Daoy (cell line): ENCODE measurements around the gene ZC3H14. TPM values are rescaled to one million over a fixed set of nuclear protein-coding genes. Genes with fewer than 3 reads are reported as not detected.
"Not testable (repeated sequence)": the region's sequence is repeated elsewhere in the genome, so short reads cannot be mapped to it uniquely, and the experiment has no call there.

Experiments
- DNase-seq: peaks from one replicate; pipeline ENCODE4 v3.0.0-alpha.2; 2015; ENCODE audit warnings: low read depth
- total RNA-seq: library from RNA; depleted of rRNA; stranded (reverse); fragments of >200 nt; shearing (Covaris generic); gene quantifications from 2 replicates; pipeline ENCODE4 v1.2.3, GENCODE V29; 2014; rRNA removed

ZC3H14 gene
- 105 and 116 TPM in 2 replicates for total RNA-seq

- DNase-seq, result peak; percentile 97
Observed at GRCh38 chr14:88562831-88563686, at the start of gene ZC3H14. ZC3H14 (plus strand) TSS chr14:88563037; CDS start chr14:88563134, 97 bp downstream.

- no peak for DNase-seq
Observed at GRCh38 chr14:88515499-88516221, 47.2 kb upstream of the ZC3H14 start.

GRCh38 chr14:88516861-88517357, 45.9 kb upstream of the ZC3H14 start:
- no peak for DNase-seq

- DNase-seq, result peak; percentile 25
Observed at GRCh38 chr14:88518592-88519512, 44.0 kb upstream of the ZC3H14 start.

- no peak for DNase-seq
Observed at GRCh38 chr14:88519907-88520306, 42.9 kb upstream of the ZC3H14 start.

- no peak for DNase-seq
Observed at GRCh38 chr14:88521818-88522217, 41.0 kb upstream of the ZC3H14 start.

GRCh38 chr14:88522393-88522792, 40.4 kb upstream of the ZC3H14 start:
- no peak for DNase-seq

- DNase-seq, result not testable (repeated sequence)
Observed at GRCh38 chr14:88529889-88530288, 32.9 kb upstream of the ZC3H14 start.

GRCh38 chr14:88533064-88533602, 29.7 kb upstream of the ZC3H14 start:
- no peak for DNase-seq

GRCh38 chr14:88535149-88535548, 27.7 kb upstream of the ZC3H14 start:
- no peak for DNase-seq

GRCh38 chr14:88535813-88536212, 27.0 kb upstream of the ZC3H14 start:
- DNase-seq, result no peak

- no peak for DNase-seq
Observed at GRCh38 chr14:88541324-88541723, 21.5 kb upstream of the ZC3H14 start.

GRCh38 chr14:88542857-88543795, 19.7 kb upstream of the ZC3H14 start:
- no peak for DNase-seq

- no peak for DNase-seq
Observed at GRCh38 chr14:88545256-88545655, 17.6 kb upstream of the ZC3H14 start.

- DNase-seq, result no peak
Observed at GRCh38 chr14:88546621-88547385, 16.0 kb upstream of the ZC3H14 start.

- DNase-seq, result no peak
Observed at GRCh38 chr14:88547386-88547780, 15.5 kb upstream of the ZC3H14 start.

GRCh38 chr14:88550078-88550477, 12.8 kb upstream of the ZC3H14 start:
- no peak for DNase-seq

GRCh38 chr14:88551094-88551870, 11.6 kb upstream of the ZC3H14 start:
- peak; percentile 76 for DNase-seq
